ENCODE results near the gene ARL2BP. TPM values are rescaled to one million over a fixed set of nuclear protein-coding genes. Genes with fewer than 3 reads are reported as not detected.

ARL2BP gene
- total and polyA plus RNA-seq, 10 of the 15 experiments (the other 5 are each of a cell fraction or from before 2014, with no cell fraction given) = 12.5 to 56.6 (median 29.7) TPM

DNA sequence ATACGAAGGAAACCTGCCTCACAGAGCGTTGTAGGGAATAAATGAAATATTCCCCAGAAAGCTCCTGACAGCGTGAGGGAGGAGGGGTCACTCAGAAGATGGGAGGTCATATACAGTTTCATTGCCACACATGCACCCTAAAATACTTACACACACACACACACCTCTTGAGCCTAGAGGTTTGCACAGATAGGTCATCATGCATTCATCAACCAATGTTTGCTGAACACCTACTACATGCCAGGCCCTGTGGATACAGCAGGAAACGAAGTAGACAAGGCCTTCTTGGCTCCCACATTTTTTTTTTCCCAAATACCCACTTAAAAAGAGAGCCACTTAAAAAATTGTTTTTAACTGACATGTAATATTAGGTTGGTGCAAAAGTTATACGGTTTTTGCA is 40.3 kb downstream of the ARL2BP start:
- CTCF ChIA-PET = interaction anchor here (1.0 kb wide), 1 partner anchor 95 kb away, joined by 3 read pairs; no protein-coding TSS in a partner anchor
- Histone ChIP-seq H4K20me1 (ENCODE audit: control insufficient read depth, insufficient read depth) (no peaks in the 10 kb centered on the region), H3K27me3 (replicated peaks in 1 of 2; ENCODE audit: control insufficient read depth in 2 of 2, insufficient read depth in 2 of 2, low read length in 1 of 2) (peaks cover 2 to 8% of the 10 kb centered on the region in 2 experiments; a peak in 2 of 4 replicates), H2AFZ (ENCODE audit: control insufficient read depth, low read depth, low read length) (no peak overlapping the region), H3K36me3 (ENCODE audit: control insufficient read depth in 2 of 2, insufficient read depth in 2 of 2, low read length in 1 of 2) (no peaks in the 10 kb centered on the region), H3K9me3 (replicated peaks; ENCODE audit: control insufficient read depth, insufficient read depth, low read length) (no peaks in the 10 kb centered on the region), H3K9ac (ENCODE audit: control insufficient read depth, insufficient read depth, low read length) (no peak overlapping the region), H3K79me2 (ENCODE audit: control insufficient read depth, insufficient read depth, low read length) (no peaks in the 10 kb centered on the region), H3K4me2 (ENCODE audit: control insufficient read depth, insufficient read depth) (peak overlapping the region; percentile 80), H3K4me1 (ENCODE audit: control insufficient read depth, insufficient read depth, low read length) (peaks cover 18% of the 10 kb centered on the region), H3K27ac (ENCODE audit: control insufficient read depth, insufficient read depth) (no peak overlapping the region), H3K4me3 (no peak overlapping the region)
- SMC1A ChIA-PET (ENCODE audit: uncharacterized antibody, unreplicated experiment) = no interaction called here
- RAD21 ChIA-PET (ENCODE audit: unreplicated experiment) = no interaction called here
- WGBS (ENCODE audit: insufficient coverage, insufficient replicate concordance, low lambda C conversion rate, missing lambda C conversion rate) = 65% methylated on average over 5 of the region's 5 CpGs
- intact Hi-C loops (cut with micrococcal nuclease; ENCODE audit: unreplicated experiment) = loop anchor here (2.0 kb wide), 1 partner anchor 41 kb away; the partner anchor contains the start of gene ARL2BP
- ATAC-seq (no peak), DNase-seq (ENCODE audit: low read depth, low spot score) (no peak), FAIRE-seq (no peak)
- in situ Hi-C loops (cut with MboI) = no loop called here
- TF ChIP-seq CHD1 (IDR thresholded peaks at IDR 0.05; ENCODE audit: low read depth, low read length) (no peak), NRF1 (conservative IDR thresholded peaks at IDR 0.05; ENCODE audit: low read depth, low read length) (no peak), NR2C2 (IDR thresholded peaks at IDR 0.05; ENCODE audit: borderline replicate concordance, control insufficient read depth, insufficient read length, low read depth) (no peak), CHD2 (IDR thresholded peaks at IDR 0.05; ENCODE audit: borderline replicate concordance, low read depth, low read length) (no peak), HCFC1 (IDR thresholded peaks at IDR 0.05; ENCODE audit: low read length) (no peak), POLR2A (IDR thresholded peaks at IDR 0.05; ENCODE audit: low read depth, low read length) (no peak)
- no TSS peak for BruUV-seq (replicated peaks)
- POLR2A ChIA-PET = interaction anchor here (1.1 kb wide), 1 partner anchor 20 kb away, joined by 3 read pairs; no protein-coding TSS in a partner anchor
